OCI-LY7 (cell line): Measurements from ENCODE around the gene RANGRF.

Source experiments
- EZH2phosphoT487 ChIP-seq: fragments of 200-600 bp; sonication (generic); IDR thresholded peaks from 2 replicates; pipeline ENCODE4 v1.6.1; 2018; ENCODE audit warnings: low read depth, borderline replicate concordance, mild to moderate bottlenecking, mixed run types, antibody characterized with exemption, low read length, moderate library complexity, mixed read lengths
- TF ChIP-seq, protein P1 (sequence below): fragments of 200-600 bp; sonication (generic); conservative IDR thresholded peaks from 2 replicates; pipeline ENCODE4 v1.5.1; 2014; ENCODE audit warnings: mild to moderate bottlenecking, antibody characterized with exemption, low read length, moderate library complexity, mixed read lengths

DNA sequence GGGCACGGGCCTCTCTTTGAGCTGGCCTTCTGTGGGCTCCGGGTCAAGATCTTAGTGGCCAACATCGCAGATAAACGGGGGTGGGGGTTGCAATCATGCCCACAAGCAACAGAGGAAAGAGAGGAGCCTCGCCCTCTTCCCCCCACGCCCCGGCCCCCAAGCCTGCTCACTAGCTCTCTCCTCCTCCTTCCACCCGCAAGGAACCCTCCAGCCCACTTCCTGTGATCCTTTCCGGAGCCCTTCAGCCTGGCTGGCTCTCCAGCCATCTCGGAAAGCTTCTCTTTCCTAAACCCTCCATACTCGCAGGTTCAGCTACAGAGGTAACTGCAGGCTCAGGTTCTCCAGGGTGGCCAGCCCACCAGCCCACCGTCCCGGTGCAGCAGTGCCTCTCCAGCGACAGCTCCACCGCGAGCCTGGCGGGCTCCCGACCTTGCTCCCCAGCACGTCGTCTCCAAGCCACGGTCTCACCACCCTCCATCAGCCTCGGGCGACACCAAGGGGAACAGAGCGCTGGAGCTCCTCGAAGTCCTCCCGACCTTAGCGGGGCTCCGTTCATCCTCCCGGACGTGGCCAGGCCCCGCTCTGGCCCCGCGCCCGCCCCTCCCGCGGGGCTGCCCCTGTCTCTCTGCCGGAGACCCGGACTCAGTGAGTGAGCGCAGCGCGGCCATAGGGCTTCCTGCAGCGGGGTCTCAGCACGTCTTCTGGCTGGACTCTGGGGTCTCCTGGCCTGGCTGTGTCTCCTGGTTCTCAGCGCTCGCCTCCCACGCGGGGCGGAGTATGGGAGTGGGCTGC is 38.2 kb downstream of the RANGRF start:
- no peak for TF ChIP-seq EZH2phosphoT487
- TF ChIP-seq, protein P1, sequence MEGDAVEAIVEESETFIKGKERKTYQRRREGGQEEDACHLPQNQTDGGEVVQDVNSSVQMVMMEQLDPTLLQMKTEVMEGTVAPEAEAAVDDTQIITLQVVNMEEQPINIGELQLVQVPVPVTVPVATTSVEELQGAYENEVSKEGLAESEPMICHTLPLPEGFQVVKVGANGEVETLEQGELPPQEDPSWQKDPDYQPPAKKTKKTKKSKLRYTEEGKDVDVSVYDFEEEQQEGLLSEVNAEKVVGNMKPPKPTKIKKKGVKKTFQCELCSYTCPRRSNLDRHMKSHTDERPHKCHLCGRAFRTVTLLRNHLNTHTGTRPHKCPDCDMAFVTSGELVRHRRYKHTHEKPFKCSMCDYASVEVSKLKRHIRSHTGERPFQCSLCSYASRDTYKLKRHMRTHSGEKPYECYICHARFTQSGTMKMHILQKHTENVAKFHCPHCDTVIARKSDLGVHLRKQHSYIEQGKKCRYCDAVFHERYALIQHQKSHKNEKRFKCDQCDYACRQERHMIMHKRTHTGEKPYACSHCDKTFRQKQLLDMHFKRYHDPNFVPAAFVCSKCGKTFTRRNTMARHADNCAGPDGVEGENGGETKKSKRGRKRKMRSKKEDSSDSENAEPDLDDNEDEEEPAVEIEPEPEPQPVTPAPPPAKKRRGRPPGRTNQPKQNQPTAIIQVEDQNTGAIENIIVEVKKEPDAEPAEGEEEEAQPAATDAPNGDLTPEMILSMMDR: no peak
